HG02938 (cell line): ENCODE measurements around the gene KRTAP10-2.
"Not testable (repeated sequence)": the region's sequence is repeated elsewhere in the genome, so short reads cannot be mapped to it uniquely, and the experiment has no call there.

Experiments
- ATAC-seq: cut with Tn5 transposase; IDR thresholded peaks from one replicate; pipeline ENCODE4 v1.9.1; 2021; ENCODE audit warnings: mild to moderate bottlenecking, moderate library complexity; ENCODE audit not compliant: unreplicated experiment

The KRTAP10-2 gene, protein sequence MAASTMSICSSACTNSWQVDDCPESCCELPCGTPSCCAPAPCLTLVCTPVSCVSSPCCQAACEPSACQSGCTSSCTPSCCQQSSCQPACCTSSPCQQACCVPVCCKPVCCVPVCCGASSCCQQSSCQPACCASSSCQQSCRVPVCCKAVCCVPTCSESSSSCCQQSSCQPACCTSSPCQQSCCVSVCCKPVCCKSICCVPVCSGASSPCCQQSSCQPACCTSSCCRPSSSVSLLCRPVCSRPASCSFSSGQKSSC

DNA sequence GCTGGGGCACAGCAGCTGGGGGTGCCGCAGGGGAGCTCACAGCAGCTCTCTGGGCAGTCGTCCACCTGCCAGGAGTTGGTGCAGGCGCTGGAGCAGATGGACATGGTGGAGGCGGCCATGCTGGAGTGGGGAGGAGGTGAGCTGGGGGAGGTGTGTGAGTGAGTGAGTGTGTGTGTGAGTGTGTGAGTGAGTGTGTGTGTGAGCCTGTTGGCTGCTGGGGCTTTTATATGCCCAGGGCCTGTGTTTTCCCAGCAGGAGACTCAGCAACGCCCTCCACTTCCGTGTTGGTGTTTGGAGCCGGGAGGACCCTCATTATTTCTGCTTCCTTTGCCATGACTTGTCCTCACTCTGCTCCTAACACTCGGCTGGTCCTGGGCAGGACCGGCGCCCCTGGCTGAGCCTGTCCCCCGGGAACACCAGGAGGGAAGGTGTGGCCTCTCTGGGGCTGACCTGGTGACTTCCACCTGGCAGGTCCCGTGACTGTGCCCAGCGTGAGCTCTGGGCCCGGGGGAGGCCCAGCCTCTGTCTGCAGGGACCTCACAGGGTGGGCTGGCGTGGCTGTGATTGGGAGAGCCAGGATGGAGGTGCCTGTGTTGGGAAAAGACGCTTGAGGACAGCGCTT, at the start of gene KRTAP10-2:
Gene KRTAP10-2, minus strand, starts transcription at position 166 of the 622 bp plus-strand sequence. Its CDS starts 47 bp downstream, at position 119.
- ATAC-seq, result no peak

DNA sequence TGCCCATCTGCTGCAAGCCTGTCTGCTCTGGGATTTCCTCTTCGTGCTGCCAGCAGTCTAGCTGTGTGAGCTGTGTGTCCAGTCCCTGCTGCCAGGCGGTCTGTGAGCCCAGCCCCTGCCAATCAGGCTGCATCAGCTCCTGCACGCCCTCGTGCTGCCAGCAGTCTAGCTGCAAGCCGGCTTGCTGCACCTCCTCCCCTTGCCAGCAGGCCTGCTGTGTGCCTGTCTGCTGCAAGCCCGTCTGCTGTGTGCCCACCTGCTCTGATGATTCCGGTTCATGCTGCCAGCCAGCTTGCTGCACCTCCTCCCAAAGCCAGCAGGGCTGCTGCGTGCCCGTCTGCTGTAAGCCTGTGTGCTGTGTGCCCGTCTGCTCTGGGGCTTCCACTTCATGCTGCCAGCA, 49.8 kb upstream of the KRTAP10-2 start:
- ATAC-seq, result not testable (repeated sequence)

DNA sequence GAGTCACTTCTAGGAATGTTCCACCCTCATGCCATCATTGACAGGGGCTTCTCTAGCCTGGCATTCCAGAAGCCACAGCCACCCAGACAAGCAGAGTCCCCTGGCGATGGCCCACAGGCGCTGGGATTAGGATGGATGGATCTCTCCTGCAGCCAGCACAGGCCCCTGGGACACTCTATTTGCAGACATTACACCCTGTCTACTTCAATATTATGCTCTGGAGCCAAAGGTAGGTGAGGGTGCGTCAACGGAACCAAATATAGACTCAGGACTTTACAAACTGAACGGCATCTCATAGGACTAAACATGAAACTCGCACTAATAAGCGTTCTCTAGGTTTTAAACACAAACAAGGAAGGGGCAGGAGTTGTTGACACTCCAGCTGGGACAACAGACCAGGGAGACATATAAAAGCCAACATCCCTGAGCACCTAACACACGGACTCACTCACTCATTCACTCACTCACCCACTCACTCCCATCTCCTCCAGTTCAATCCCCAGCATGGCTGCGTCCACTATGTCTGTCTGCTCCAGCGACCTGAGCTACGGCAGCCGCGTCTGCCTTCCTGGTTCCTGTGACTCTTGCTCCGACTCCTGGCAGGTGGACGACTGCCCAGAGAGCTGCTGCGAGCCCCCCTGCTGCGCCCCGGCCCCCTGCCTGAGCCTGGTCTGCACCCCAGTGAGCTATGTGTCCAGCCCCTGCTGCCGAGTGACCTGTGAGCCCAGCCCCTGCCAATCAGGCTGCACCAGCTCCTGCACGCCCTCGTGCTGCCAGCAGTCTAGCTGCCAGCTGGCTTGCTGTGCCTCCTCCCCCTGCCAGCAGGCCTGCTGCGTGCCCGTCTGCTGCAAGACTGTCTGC, 49.0 kb upstream of the KRTAP10-2 start, which contains the start of gene KRTAP10-7:
Gene KRTAP10-7, plus strand, starts transcription at position 480 of the 861 bp plus-strand sequence. Its CDS starts 25 bp downstream, at position 505.
- ATAC-seq, result not testable (repeated sequence)

DNA sequence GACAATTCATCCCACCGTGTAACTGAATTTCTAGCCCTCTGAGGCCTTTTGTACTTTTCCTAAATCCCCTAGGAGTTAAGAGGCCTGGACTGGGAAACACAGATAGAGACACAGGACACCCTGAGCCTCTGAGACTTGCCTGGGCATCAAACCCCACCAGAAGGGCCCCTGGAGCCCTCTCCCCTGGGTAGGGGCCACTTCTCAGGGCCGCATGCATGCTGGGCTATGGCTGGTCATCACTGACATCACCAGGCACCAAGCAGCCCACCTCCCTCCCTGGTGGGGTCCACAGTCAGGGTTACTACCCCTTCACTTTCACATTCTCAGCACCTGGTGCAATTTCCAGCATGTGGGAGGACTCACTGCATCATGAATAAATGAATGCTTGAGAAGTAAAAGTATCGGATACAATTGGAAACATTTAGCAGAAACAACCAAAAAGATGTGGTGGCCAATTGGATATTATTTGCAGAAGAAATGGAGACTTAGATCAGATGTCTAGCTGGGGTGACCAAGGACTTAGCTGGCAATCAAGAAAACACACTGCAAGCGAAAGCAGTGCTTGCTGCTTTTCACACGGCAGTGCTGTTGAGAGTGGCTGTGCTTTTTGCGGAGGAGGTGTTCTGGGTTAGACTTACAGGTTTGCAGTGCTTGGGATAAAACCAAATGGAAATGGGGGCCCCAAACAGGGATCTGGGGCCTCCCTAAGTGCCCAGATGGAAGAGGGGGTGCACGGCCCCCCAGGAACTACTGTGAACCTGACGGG, 48.1 kb upstream of the KRTAP10-2 start:
- no peak for ATAC-seq

DNA sequence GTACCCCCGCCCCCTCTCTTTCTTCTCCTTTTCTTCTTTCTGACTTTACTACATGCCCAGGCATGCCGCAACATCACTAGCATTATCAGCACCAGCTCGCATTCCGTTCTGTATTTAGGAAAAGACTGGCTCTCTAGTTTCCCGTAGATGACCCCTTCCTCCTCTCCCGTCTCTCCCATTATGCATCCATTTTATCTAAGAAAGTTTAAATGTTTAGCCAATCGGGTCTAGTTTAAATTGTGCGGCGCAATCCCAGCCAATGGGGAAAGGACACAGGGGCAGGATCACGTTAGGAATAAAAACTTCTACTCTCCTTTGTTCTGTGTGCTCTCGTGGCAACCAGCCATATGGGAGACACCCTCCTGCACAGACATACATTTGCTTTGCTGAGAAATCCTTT, 46.8 kb upstream of the KRTAP10-2 start:
- ATAC-seq, result no peak

DNA sequence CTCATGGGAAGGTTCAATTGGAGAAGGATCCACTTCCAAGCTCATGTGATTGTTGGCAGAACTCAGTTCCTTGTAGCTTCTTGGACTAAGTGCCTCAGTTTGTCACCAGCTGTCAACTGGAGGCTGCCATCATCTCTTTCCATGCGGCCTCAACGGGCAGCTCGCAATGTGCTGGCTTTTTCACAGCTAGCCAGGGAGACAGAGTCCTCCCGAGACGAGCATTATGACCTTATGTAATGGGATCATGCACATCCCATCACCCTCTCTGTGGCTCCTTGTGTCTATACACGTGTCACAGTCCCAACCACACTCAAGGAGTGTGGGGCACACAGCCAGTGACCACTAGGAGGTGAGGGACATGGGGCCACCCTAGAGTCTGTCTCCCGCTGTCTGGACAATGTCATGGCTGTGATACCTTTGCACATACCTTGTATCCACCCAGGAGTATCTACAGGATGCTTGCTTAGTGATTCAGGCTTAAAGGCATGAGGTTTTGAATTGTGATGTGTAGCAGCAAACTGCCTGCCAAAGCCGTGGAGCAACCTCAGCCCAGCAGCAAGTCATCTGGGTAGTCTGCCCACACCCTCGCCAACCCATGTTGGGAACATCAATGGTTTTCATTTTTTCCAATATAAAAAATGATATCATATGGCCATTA, 44.9 kb upstream of the KRTAP10-2 start:
- no peak for ATAC-seq

DNA sequence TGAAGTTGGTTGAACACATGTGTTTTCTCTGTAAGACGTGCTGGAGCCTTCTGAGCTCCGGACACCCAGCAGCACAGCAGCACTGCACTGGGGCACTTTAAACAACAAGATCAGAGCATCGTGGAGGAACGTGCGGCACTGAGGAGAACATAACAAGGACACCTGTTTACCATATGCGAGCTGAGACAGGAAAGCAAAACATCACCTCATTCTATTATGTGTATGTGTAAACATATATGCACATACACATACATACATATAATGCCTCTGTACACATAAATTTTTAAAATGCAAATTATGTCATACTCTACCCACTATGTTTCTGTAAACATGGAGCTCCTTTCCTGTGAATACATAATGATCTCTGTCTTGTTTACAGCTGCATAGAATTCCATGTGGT, 44.2 kb upstream of the KRTAP10-2 start:
- ATAC-seq, result no peak

DNA sequence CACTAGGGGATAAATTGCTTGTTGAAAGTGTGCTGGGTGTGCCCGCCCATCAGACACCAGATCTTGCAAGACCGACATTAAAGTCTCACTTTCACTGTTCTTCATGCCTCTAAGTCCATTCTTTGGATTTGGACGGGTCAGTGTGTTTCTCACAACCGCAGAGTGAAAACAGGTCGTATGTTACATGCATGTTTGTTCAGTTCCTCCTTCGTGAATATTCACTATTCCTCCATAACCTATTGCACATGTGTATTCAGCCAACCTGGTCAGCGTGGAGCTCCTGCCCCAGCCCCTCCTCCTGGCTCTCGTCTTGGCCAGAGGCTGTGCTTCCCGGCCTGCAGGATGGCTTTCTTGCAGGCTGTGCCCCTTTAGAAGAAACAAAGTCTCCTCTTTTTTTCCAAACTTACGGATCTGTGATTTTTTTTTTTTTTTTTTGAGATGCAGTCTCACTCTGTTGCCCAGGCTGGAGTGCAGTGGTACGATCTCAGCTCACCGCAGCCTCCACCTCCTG, 43.2 kb upstream of the KRTAP10-2 start:
- ATAC-seq, result no peak

DNA sequence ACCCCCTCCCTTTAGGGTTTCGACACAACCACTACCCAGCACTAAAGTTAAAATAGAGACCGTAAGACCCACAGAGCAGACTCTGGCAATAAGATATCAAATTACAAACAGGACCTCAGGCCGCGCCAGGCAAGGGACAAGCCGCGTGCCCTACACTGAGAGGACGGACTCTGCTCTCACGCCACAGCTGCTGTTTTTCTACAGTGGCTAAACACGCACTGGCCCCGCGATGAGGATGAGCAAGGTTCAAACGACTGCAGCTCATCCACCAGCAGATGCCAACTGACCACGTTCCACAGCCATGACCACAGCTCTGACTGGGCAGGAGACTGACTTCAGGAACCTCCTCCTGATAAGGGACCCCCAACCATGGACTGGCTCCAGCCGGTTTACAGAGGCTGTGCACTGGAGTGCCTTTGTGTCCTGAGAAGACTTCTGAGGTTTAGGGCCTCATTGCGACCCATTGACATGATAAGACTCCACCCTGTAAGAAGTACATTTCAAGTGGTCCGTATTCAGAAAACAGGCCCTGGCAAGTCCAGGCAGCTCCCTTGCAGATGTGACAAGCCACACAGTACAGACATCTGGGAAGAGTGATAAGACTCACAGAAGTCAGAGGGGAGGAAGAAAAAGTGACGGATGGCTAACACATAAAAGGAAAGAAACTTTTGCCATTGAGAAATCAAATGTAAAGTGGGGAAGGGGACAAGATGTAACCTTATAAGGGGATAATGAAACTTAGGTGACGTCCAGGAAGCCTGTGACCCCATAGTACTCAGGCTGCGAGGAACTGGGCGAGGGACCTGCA, 42.5 kb upstream of the KRTAP10-2 start:
- ATAC-seq, result no peak

DNA sequence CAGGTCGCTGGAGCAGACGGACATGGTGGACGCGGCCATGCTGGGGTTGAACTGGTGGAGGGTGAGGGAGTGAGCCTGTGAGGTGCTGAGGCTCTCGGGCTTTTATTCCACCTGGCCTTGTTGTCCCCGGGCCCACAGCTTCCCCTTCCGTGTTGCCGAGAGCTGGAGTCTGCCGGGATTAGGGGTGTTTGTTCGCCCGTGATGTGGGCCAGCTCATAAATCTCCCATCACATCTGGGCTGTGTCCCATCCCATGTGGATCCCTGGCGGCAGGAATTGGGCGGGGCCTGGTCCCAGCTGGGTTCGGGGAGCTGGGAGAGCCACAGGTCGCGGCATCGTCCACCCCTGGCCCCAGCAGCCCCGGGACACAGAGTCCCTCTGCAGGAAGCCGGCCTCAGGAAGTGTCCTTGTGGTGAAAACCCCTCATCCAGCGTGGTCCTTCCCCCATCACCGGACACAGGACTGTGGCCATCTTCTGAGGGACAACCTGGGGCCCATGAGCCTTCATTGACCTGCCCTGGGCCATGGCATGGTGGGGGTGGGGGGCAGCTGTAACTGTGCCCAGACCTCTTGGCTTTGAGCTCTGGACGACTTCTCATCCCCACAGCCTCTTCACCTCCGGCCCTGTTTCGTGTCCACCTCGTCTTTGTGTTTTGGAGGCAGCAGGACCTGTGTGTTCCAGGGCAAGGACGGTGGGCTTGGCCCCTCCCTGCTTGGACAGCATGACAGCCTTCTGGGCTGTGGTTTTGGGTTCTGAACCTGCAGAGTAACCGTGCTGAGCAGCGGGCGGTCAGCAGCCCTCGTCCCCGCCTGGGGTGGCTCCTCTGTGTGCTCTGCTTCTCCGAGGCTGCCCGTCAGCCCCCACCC, 41.4 kb upstream of the KRTAP10-2 start, which contains the start of gene KRTAP10-6:
Gene KRTAP10-6, minus strand, starts transcription at position 60 of the 866 bp plus-strand sequence. Its CDS starts 21 bp downstream, at position 39.
- ATAC-seq, result no peak

DNA sequence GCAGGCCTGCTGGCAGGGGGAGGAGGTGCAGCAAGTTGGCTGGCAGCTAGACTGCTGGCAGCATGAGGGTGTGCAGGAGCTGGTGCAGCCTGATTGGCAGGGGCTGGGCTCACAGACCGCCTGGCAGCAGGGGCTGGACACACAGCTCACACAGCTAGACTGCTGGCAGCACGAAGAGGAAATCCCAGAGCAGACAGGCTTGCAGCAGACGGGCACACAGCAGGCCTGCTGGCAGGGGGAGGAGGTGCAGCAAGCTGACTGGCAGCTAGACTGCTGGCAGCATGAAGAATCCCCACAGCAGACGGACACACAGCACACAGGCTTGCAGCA, 40.5 kb upstream of the KRTAP10-2 start:
- ATAC-seq, result not testable (repeated sequence)

DNA sequence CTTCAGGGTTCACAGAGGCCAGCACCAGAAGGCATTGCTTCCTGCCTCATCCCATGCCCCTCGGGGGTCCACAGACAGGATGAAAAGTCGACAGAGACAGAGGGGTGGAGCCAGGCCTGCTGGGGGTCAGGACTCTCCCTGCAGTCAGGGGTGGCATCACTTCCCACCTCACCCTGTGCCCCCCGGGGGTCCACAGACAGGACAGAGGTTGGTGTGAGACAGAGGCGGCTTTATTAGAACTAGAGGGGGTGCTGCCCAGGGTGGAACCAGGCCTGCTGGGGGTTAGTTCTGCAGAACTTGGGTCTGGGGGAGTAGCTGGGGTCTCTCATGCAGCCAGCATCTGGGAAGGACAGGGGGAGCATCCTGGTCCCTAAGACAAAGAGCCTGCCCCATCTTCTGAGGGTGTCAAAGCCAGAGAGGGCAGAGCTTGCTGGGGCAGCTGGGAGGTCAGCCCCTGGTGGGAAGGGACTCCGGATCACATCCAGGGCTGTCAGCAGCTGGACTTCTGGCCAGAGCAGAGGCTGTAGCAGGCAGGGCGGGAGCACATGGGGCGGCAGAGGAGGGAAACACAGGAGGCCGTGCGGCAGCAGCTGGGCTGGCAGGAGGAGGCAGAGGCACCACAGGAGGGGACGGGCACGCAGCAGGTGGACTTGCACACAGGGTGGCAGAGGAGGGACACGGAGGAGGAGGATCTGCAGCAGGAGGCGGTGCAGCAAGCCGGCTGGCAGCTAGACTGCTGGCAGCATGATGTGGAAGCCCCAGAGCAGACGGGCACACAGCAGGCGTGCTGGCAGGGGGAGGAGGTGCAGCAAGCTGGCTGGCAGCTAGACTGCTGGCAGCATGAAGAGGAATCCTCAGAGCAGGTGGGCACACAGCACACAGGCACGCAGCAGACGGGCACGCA, 39.8 kb upstream of the KRTAP10-2 start:
- ATAC-seq, result not testable (repeated sequence)

DNA sequence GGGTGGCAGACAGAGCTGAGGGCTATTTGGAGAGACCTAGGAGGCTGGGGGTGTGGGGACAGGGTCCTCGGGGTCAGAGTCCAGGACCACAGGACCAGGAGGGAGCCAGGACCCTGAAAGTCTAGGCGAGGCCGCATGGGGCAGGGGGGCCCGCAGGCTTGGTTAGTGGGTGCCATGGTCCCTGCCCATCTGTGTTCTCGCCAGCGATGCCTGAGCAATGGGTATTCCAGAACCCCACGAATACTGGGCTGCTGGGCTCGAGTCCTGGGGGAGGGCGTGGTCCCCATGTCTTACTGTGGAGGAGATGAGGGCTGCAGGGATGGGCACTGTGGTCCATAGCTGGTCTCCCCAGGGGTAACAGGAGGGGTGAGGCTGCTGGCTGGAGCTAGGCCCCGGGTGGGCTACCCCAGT, 39.0 kb upstream of the KRTAP10-2 start:
- no peak for ATAC-seq

DNA sequence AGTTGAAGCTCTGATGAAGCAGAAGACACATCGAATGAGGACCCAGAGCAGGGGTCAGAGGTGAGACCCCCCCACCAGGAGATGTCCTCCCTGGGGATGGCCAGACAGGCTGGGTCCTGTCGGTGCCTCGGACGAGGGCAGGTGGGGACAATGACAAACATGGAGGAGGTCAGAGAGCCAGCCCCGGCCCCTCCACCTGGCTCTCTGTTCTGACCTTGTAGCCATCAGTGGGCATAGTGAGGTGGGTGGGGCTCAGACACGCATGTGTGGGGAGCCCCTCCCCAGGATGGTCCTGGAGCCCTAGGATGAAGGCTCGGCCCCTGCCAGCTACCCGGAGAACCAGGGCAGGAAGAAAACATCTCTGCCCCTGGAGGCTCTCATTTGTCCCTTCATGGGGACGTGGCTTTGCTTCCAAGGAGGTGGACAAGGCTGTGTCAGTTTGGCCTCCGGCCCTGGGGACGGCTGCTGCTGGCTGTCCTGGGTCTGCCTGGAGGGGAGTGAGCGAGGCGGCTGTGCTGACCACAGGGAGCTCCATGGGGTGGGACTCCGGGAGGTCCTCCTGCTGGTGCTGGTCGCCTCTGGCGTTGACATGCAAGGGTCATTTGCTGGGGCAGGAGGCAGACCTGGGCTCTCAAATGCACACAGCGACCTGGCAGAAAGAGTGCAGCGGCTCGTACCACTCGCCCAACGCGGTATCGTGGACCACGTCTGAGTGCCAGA, 38.4 kb upstream of the KRTAP10-2 start:
- no peak for ATAC-seq

DNA sequence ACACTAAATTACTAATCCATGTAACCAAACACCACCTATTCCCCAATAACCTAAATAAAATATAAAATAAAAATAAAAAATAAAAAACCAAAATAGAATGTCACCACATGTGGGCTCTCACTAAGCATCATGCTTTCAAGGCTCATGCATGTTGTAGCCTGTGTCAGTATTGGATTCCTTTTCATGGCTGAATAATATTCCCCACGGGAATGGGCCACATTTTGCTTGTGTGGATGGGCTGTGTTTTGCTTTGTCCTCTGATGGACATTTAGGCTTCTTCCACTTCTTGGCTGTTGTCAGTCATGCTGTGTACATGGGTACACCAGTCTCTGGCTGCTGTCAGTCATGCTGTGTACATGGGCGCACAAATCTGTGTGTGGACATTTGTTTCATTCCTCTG, 37.8 kb upstream of the KRTAP10-2 start:
- no peak for ATAC-seq

DNA sequence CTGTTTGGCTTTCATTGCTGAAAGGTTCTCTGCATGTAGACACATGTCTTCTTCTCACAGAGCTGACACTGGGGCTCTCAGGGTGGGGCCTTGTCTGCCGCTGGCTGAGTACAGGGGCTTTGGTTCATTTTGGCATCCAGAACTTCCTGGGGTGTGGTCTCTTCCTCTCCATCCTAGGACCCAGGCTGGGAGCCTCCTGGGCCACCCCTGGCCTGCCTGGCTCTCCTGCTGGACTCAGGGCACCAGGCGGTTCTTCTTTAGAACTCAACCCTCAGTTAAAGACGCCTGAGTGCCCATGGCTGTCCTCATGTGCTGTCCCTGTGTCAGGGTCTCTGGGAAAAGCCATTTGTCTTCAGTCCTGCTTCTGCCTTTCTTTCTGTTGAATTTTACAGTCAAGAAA, 34.6 kb upstream of the KRTAP10-2 start:
- ATAC-seq, result no peak

DNA sequence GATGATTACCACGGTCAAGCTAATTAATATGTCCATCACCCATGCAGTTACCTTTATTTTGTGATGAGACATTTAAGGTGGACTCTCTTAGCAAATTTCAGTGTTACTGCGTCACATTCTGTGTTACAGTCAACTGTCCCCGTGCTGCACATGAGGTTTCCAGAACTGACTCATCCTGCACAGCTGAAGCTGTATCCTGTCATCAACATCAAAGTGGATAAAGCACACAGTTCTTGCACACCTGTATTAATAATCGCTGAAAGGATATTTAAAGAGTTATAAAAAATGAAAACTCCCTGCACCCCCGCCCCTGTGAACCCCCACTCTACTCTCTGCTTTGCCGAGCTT, 32.5 kb upstream of the KRTAP10-2 start:
- ATAC-seq, result no peak
